Measurements from ENCODE around the gene IGHMBP2.

Gene IGHMBP2

DNA sequence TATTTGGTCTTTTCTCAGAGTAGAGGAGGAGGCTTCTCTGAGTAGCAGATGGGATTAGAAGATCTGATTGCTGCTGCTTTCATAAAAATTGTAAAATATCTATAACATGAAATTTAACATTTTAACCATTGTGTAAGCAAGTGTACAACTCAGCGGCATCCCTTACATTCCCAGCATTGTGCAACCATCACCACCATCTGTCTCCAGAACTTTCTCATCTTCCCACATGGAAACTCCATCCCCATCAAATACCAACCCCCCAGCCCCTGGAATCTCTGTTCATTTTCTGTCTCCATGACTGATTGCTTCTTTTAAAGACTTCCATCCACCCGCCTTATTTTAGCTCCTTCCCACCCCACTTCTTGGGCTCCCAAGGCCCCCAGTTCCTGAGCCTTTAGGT, 44.8 kb downstream of the IGHMBP2 start:
- TF ChIP-seq EZH2 (IDR thresholded peaks at IDR 0.05; ENCODE audit: borderline replicate concordance, low read length) = no peak
- TF ChIP-seq, protein P1, sequence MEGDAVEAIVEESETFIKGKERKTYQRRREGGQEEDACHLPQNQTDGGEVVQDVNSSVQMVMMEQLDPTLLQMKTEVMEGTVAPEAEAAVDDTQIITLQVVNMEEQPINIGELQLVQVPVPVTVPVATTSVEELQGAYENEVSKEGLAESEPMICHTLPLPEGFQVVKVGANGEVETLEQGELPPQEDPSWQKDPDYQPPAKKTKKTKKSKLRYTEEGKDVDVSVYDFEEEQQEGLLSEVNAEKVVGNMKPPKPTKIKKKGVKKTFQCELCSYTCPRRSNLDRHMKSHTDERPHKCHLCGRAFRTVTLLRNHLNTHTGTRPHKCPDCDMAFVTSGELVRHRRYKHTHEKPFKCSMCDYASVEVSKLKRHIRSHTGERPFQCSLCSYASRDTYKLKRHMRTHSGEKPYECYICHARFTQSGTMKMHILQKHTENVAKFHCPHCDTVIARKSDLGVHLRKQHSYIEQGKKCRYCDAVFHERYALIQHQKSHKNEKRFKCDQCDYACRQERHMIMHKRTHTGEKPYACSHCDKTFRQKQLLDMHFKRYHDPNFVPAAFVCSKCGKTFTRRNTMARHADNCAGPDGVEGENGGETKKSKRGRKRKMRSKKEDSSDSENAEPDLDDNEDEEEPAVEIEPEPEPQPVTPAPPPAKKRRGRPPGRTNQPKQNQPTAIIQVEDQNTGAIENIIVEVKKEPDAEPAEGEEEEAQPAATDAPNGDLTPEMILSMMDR (IDR thresholded peaks at IDR 0.05; ENCODE audit: low read length) = no peak
- peaks cover 6% of the 10 kb centered on the region; the same call in 1 of the 2 replicates for H3K27me3 ChIP-seq (ENCODE audit: insufficient read depth, low read length)
- H3K9me3 ChIP-seq (ENCODE audit: low read length) = no peaks in the 10 kb centered on the region

GRCh38 chr11:68948935-68949334, 45.2 kb downstream of the IGHMBP2 start:
- Histone ChIP-seq H3K4me2 (ENCODE audit: low read length) (no peak overlapping the region), H3K27me3 (ENCODE audit: insufficient read depth, low read length) (peaks cover 6% of the 10 kb centered on the region; the same call in 1 of the 2 replicates), H3K9ac (ENCODE audit: low read length) (no peak overlapping the region), H3K27ac (ENCODE audit: low read depth, low read length, poor library complexity, severe bottlenecking) (no peak overlapping the region), H4K20me1 (ENCODE audit: insufficient read depth, low read length) (no peaks in the 10 kb centered on the region), H3K79me2 (ENCODE audit: insufficient read depth, low read length) (no peaks in the 10 kb centered on the region), H3K4me1 (ENCODE audit: insufficient read depth, low read length, severe bottlenecking) (no peaks in the 10 kb centered on the region), H3K9me3 (ENCODE audit: low read length) (no peaks in the 10 kb centered on the region), H2AFZ (ENCODE audit: low read length) (no peak overlapping the region), H3K9me2 (ENCODE audit: low read depth, low read length) (no peaks in the 10 kb centered on the region), H3K4me3 (ENCODE audit: low read depth, low read length, poor library complexity, severe bottlenecking) (no peak overlapping the region), H3F3A (ENCODE audit: insufficient read depth, low read length) (no peaks in the 10 kb centered on the region), H3K36me3 (ENCODE audit: insufficient read depth, low read length) (no peaks in the 10 kb centered on the region)
- TF ChIP-seq, protein P1 (IDR thresholded peaks at IDR 0.05; ENCODE audit: low read length) = no peak
- no peak for TF ChIP-seq EZH2 (IDR thresholded peaks at IDR 0.05; ENCODE audit: borderline replicate concordance, low read length)

More for the DNA sequence above, 44.8 kb downstream of the IGHMBP2 start:
- Histone ChIP-seq H3K36me3 (ENCODE audit: insufficient read depth, low read length) (no peaks in the 10 kb centered on the region), H3K4me3 (ENCODE audit: low read depth, low read length, poor library complexity, severe bottlenecking) (no peak overlapping the region), H4K20me1 (ENCODE audit: insufficient read depth, low read length) (no peaks in the 10 kb centered on the region), H2AFZ (ENCODE audit: low read length) (no peak overlapping the region), H3K4me2 (ENCODE audit: low read length) (no peak overlapping the region), H3F3A (ENCODE audit: insufficient read depth, low read length) (no peaks in the 10 kb centered on the region), H3K27ac (ENCODE audit: low read depth, low read length, poor library complexity, severe bottlenecking) (no peak overlapping the region), H3K9me2 (ENCODE audit: low read depth, low read length) (no peaks in the 10 kb centered on the region), H3K79me2 (ENCODE audit: insufficient read depth, low read length) (no peaks in the 10 kb centered on the region), H3K9ac (ENCODE audit: low read length) (no peak overlapping the region), H3K4me1 (ENCODE audit: insufficient read depth, low read length, severe bottlenecking) (no peaks in the 10 kb centered on the region)

GRCh38 chr11:68950270-68950669, 46.6 kb downstream of the IGHMBP2 start:
- Histone ChIP-seq H2AFZ (ENCODE audit: low read length) (no peak overlapping the region), H3K27ac (ENCODE audit: low read depth, low read length, poor library complexity, severe bottlenecking) (no peak overlapping the region), H3K9me2 (ENCODE audit: low read depth, low read length) (no peaks in the 10 kb centered on the region), H3K9ac (ENCODE audit: low read length) (no peak overlapping the region), H3K4me3 (ENCODE audit: low read depth, low read length, poor library complexity, severe bottlenecking) (no peak overlapping the region), H3F3A (ENCODE audit: insufficient read depth, low read length) (no peaks in the 10 kb centered on the region), H3K36me3 (ENCODE audit: insufficient read depth, low read length) (no peaks in the 10 kb centered on the region), H3K9me3 (ENCODE audit: low read length) (no peaks in the 10 kb centered on the region), H3K27me3 (ENCODE audit: insufficient read depth, low read length) (peaks cover 6% of the 10 kb centered on the region; the same call in 1 of the 2 replicates), H3K4me1 (ENCODE audit: insufficient read depth, low read length, severe bottlenecking) (peaks cover 3% of the 10 kb centered on the region), H3K79me2 (ENCODE audit: insufficient read depth, low read length) (no peaks in the 10 kb centered on the region), H4K20me1 (ENCODE audit: insufficient read depth, low read length) (no peaks in the 10 kb centered on the region), H3K4me2 (ENCODE audit: low read length) (no peak overlapping the region)
- TF ChIP-seq EZH2 (IDR thresholded peaks at IDR 0.05; ENCODE audit: borderline replicate concordance, low read length) = no peak
- TF ChIP-seq, protein P1 (IDR thresholded peaks at IDR 0.05; ENCODE audit: low read length) = peak; percentile 47

Measured in OCI-LY1 (cell line).